NT2/D1 (cell line): ENCODE data around the gene IDH1.

Source experiments
- YY1 ChIP-seq: IDR thresholded peaks from 2 replicates; pipeline ENCODE4 v1.6.1; 2011; ENCODE audit not compliant: insufficient read length, insufficient read depth
- ZNF274 ChIP-seq: IDR thresholded peaks from 2 replicates; pipeline ENCODE4 v1.6.1; 2011; ENCODE audit warnings: mild to moderate bottlenecking, low read depth, low read length

- TF ChIP-seq ZNF274 (no peak), YY1 (no peak)
Measured at GRCh38 chr2:208269091-208269490, 14.2 kb upstream of the IDH1 start.
